AML-193 (cell line): ENCODE results near the gene ENTREP1.

Source experiments
- DNase-seq, 2 experiments: peaks; one replicate each; lab custom pipeline; 2025; lab: John Stamatoyannopoulos, UW

ENTREP1 gene

GRCh38 chr9:69319324-69320025 is 5.5 kb upstream of the ENTREP1 start:
- no peak for DNase-seq

GRCh38 chr9:69322256-69322655 is 2.8 kb upstream of the ENTREP1 start:
- DNase-seq = no peak

GRCh38 chr9:69323861-69324260 is 1.2 kb upstream of the ENTREP1 start:
- no peak for DNase-seq

- no peak for DNase-seq
Measured at GRCh38 chr9:69325409-69326212, 596 bp downstream of the ENTREP1 start.

DNA sequence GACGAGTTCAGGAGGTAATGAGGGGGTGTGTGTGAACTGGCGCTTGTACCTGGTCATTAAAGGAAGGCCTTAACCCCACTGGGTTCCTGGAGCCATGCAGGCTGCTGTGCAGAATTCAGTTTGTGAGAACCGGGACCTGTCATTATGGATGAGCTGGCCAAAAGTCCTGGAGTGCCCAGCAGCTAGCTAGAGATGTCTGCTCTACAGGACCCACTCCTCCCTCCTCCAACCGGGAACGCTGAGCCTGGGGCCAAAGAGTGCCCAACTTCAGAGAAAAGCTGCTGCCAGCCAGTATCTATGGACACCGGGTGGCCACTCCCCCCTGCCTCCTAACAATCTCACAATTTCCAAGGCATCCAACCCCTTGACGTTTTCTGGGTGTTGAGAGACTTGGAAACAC is 1.2 kb downstream of the ENTREP1 start:
- no peak for DNase-seq

- DNase-seq = no peak
Measured at GRCh38 chr9:69330580-69330979, 5.6 kb downstream of the ENTREP1 start.

DNA sequence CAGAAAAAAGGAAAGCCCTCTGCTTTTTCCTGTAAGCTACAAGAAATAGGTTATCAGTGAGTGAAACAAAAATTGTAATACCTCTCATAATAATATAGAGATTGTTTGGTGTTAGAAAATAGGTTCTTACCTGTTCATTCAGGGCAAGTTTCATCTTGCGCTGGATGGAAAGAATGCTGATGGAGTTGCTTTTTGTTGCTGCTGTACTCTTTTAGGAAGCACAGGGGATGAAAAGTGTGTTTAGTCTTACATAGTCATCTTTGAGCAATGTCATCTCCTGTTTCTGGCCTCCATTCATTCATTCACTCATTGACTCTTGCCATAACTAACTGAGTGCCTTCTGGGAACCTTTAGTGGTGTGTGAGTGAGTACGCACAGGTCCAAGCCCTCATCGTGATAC is 6.4 kb downstream of the ENTREP1 start:
- DNase-seq = no peak

GRCh38 chr9:69332067-69332685 is 7.2 kb downstream of the ENTREP1 start:
- no peak for DNase-seq

GRCh38 chr9:69333716-69334115 is 8.7 kb downstream of the ENTREP1 start:
- DNase-seq = no peak

GRCh38 chr9:69334317-69334716 is 9.3 kb downstream of the ENTREP1 start:
- no peak for DNase-seq

- DNase-seq = no peak
Measured at GRCh38 chr9:69339620-69340019, 14.6 kb downstream of the ENTREP1 start.

DNA sequence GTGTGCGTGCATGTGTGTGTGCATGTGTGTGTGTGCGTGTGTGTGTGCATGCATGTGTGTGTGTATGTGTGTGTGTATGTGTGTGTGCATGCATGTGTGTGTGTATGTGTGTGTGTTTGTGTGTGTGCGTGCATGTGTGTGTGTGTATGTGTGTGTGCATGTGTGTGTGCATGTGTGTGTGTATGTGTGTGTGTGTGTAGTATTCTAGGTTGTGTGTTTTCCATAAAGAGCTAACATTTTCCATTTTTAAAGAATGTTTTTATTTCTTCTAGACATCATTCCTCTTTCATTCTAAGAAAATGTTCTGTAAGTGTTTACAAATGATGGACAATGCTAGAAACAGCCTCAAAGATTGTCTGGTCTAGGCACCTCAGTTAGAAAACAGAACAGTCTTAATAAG is 15.6 kb downstream of the ENTREP1 start:
- no peak for DNase-seq

DNA sequence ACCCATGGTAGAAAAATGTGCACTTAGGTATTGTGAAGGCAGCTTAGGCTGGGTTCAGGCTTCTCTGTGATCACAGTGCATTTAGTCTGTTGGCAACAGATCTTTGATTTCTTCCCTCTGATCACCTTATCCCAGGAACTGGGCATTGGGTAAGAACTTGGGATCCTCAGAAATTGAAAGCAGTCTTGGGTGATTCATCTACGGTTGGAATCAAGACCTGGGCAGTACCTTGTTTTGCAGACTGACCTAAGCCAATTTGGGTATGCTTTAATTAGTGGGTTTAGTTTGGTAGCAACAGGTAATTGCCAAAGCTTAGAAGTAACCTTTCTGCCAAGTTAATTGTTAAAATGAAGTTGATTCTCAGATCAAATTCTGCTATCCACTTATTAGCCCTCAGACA is 17.8 kb downstream of the ENTREP1 start:
- no peak for DNase-seq

GRCh38 chr9:69344459-69344858 is 19.4 kb downstream of the ENTREP1 start:
- no peak for DNase-seq

GRCh38 chr9:69346596-69347390 is 21.8 kb downstream of the ENTREP1 start:
- DNase-seq = no peak

DNA sequence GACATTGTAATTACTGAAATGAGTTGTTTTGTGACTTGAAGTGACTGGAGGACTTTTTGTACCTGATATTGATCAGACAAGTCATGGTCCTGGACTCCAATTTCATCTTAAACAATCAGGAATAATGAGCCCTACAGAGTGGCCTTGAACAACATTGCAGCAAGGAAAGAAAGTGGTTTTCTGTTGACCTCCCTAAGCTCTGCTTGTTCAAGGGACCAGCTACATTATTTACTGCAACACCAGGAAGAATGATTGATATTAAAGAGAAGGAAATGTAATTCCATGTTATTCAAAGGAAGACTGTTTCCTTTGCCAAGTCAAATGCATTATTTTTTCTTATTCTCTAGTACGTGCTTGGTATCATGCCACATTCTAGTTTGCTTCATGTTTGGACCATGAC is 22.6 kb downstream of the ENTREP1 start:
- no peak for DNase-seq

DNA sequence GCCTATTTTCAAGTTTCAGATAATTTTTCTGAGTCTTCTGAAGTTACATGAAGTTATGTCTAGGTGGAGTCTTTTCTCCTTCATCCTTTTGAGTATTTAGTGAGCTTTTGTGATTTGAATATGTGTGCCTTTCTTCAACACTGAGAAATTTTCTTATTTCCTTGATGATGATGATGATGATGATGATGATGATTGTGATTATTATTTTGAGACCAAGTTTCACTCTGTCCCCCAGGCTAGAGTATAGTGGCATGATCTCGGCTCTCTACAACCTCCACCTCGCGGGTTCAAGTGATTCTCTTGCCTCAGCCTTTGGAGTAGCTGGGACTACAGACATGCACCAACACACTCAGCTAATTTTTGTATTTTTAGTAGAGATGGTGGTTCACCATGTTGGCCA is 26.2 kb downstream of the ENTREP1 start:
- no peak for DNase-seq

GRCh38 chr9:69355232-69355631 is 30.2 kb downstream of the ENTREP1 start:
- no peak for DNase-seq

- no peak for DNase-seq
Measured at GRCh38 chr9:69357030-69357775, 32.2 kb downstream of the ENTREP1 start.

GRCh38 chr9:69357821-69358220 is 32.8 kb downstream of the ENTREP1 start:
- DNase-seq = no peak

DNA sequence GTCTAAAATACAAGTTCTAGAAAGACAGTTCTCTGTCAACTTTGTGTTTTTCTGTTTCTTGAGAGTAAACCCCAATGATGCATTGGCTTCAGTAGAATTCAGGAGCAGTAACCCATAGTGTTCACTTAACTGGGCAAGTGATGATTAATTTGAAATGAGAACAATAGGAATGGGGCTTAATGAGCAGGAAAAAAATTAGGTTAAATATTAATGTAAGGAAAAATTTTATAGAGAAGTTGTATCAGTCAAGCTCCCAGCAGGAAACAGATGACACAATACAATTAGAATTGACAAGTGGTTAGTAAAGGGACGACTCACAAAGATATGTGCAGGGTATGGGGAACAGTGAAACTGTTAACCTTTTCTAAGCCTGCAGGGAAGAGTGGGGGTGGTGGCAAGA is 38.2 kb downstream of the ENTREP1 start:
- no peak for DNase-seq
